Stimulated activated CD8-positive, alpha-beta memory T cell treated with anti-CD3 and anti-CD28 coated beads, Interleukin-12 subunit alpha, Interleukin-12 subunit beta, amount 100 ng/mL, for 1 hour (primary cell): ENCODE measurements around the gene NEUROD4.

ENCODE experiments used
- DNase-seq: peaks from one replicate; pipeline ENCODE4 v3.0.0-alpha.2; 2020; ENCODE audit warnings: low read depth

The NEUROD4 gene

DNA sequence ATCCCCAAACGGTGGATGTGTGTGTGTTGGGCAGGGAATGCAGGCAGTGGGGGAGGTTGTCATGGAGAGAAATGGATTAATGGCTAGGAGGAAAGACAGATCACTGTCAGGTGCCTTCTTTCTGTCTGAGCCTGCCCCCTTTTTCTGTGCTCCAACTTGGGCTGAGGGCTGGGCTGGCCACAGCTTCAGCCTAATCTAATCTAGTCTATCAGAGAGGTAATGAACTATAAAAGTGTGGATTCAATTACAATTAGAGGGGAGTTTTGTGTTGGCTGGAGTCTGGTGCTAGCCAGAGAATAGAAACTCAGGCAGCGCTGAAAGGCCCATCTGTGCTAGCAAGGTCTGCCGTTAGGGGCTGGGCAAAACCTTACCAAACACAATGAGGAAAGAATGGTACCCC, 41.2 kb downstream of the NEUROD4 start:
- no peak for DNase-seq

GRCh38 chr12:55063291-55063690, 43.5 kb downstream of the NEUROD4 start:
- no peak for DNase-seq

DNA sequence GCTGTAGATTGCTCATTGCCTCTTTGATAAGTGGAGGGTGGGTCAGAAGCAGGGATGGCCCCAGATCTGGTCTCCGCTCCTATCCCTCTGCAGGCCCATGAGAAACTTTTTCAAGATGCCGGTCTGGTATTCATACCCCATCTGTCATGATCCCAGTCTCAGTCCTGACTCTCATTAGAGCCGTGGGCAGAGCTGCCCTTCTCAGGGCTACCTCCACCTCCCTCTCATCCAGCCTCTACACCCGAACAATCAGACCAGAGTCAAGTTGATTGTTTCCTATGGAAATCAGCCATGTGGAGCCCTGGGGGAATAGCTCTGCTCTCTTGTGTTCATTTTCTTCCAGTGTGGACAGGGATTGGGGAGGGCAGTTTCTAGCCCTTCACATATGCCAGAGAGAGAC, 45.8 kb downstream of the NEUROD4 start:
- DNase-seq: no peak

DNA sequence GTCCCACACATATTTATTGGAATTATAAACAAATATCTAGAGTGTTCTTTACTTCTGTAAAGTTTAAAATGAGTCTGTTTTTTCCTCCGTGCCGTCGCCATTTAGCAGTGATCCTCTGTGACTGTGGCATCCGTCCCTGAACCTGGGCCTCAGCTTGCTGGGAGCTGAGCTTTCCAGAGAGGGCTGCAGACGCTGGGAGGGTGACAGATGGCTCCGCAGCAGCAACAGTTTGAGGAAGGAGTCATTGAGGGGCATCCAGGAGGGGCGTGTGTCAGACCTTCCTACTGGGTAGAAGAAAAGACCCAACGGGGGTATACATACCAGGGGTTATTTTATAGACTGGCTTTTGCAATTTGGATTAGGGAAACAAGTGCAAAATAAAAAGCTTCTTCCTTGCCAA, 47.9 kb downstream of the NEUROD4 start:
- DNase-seq: no peak

- DNase-seq: no peak
These were observed 48.7 kb downstream of the NEUROD4 start for GRCh38 chr12:55068416-55069010.

DNA sequence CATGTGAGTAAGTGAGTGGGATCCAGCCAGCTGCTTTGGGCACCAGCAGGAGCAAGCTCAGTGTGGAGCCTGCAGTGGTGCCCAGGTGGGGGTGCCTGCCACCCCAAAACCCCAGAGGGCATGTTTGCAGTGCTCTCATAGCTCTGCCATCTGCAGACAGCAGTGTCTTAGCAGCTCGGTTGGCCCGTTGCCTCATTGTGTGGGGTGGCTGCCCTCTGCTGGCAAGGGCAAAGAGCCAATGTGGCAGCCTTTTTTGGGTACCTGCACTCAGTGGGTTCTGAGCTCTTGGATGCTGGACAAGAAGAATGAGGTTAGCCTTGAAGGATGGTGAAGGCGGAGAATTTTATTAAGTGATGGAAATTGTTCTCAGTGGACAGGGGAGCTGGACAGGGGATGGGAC, 52.3 kb downstream of the NEUROD4 start:
- peak; percentile 59 for DNase-seq

DNA sequence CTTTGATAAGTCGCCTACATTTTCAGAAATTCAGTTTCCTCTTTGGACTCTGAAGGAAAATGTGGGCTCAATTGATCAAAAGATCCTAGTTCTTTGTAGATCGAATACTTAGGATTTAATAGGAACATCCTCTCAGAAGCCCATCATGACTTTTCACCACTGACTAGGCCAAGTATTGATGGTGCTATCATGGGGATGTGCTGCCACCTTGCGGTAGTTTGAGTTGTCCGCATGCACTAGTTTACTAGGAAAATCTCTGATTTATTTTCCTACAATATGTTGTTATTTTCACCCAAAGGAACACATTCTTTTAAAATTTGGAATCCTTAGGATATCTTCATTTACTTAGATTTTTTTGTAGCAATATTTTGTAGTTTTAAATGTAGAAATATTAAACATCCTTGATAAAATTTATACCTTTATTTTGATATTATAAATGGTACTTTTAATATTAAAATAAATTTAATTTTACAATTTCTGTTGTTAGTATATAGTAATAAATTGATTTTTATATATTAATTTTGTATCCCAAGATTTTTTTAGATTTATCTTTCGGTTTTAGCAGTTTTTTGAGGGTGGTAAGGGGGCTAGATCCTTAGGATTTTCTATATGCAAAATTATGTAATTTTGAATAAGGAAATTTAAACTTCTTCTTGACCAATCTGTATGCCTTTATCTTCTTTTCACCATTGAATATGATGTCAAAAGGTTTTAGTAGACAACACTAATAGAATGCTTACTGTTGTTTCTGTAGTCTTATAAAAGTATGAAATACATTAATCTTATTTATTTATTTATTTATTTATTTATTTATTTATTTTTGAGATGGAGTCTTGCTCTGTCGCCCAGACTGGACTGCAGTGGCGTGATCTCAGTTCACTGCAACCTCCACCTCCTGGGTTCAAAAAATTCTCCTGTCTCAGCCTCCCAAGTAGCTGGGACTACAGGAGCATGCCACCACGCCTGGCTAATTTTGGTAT, 53.6 kb downstream of the NEUROD4 start:
- DNase-seq: peak; percentile 80

- no peak for DNase-seq
These were observed 55.0 kb downstream of the NEUROD4 start for GRCh38 chr12:55074806-55075205.
